Activated CD8-positive, alpha-beta memory T cell treated with anti-CD3 and anti-CD28 coated beads, Interleukin-2, amount 50 U/mL, for 1 hour (primary cell): ENCODE data around the gene P3H2.
"Not testable (repeated sequence)": the region's sequence is repeated elsewhere in the genome, so short reads cannot be mapped to it uniquely, and the experiment has no call there.

ENCODE experiments used
- DNase-seq: peaks from one replicate; pipeline ENCODE4 v3.0.0-alpha.2; 2020; ENCODE audit errors: extremely low read depth

Gene P3H2

DNA sequence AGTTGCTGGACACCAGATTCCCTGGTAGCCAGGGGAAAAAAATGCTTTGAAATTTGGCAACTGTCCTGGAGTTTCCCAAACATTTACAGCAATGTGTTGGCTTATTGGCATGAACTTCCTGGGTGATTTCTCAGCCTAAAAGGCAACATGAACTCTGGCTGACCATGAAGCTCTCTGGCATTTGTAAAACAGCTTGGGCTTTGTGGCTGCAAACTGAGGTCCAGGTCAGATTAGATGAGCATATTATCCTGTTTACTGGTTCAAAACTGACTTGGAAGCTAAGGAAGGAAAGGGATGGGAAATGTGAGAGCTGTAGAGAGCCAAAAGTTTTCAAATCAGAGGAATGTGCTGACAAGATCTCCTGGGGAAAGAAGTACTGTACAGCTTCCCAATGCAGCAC is 139.0 kb downstream of the P3H2 start:
- no peak for DNase-seq

DNA sequence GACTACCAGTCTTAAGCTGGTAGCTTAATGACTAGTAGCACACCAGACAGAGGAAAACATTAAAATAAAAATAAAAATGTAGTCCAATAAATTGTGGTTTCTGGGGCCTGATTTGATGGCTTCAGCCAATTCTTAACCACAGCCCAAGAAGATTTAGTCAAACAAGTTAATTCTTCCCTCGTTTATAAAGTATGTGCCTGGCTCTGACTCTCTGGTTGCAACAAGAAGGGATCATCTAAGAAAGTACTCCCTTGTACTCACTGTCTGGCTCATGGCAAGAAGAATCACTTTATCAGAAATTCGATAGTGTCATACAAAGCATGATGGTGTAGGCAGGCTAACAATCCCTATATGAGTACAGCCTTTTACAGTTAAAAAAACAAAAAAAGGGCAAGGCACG is 141.9 kb downstream of the P3H2 start:
- no peak for DNase-seq

DNA sequence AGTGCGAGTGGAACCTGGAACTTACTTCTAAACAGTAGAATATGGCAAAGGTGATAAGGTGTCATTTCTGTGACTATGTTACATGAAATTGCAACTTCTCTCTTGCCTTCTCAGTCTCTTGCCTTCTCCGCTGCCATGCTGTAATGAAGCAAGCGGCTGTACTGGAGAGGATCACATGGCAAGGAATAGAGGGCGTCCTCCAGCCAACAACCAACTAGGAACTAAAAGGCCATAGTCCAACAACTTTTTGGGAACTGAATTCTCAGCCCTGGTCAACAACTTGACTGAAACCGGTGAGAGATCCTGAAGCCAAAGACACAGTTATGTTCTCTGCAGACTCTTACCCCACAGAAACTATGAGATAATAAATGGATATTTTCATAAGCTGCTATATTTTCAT is 143.5 kb downstream of the P3H2 start:
- DNase-seq: no peak

DNA sequence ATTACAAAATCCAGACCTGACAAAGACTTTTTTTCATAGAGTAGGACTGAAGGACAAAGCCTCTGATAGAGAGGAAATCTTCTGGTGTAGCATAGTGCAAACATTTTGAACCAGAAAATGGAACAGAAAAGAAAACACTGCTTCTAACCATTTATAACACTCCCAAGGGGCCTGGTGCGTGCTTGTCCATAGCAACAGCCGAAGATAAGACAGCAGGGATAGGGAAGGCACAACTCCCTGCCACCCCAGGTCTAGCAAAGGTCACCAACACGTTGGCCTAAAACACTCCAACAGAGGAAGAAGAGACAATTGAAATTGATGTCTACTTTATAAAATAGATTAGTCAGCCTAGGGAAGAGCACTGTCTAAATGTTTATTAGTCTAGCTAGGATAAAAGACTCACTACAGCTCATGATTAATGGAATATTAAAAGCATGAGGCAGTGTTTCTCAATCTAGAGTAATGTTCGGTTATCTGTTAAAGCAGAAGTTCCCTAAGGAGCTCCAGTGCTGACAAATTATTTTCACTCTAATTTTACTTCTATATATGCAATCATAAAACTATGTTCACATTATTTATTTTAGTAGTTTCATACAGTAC is 145.2 kb downstream of the P3H2 start:
- no peak for DNase-seq

DNA sequence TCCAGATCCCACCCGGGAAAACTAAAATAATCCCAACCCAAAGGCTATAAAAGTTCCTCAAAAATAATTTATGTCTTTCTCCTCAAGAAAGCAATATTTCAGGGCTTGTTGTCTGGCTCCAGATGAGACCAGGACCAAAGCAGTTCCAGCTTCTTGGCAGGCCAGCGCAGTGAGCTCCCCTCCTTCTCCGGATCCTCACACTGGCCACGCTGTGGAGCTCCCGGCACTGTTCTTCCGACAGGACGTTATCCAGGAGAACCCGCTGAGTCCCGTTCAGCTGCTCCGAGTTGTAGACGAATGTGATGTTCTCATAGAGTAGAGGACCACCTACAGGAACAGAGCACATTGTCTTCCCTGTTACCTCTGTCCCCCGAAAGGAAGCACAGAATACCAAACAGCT is 146.3 kb downstream of the P3H2 start:
- DNase-seq: no peak

DNA sequence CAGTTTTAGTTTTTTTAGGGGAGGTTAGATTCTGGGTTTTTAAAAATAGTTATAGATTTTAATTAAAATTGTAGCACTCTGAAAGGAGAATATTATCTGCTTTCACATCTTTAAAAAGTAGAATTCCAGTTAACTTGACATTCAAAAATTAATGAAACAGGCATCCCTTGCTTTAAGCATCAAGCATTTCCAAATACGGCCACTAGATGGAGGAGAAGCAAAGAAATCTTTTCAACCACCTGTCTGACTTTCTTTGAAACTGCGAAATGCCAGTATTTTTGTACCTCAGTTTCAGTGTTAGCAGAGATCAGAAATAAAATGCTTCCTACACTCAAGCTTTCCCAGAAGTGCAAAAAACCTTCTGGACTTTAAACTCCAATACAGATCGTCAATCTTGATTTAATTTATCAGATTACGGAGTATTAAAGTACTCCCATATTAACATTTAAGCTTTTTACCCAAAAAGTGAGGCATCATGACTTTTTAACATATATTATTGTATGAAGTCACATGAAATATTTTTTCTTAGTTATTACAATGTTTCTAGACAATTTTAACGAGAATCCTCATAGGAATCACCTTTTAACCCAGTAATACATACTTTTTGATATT is 153.3 kb downstream of the P3H2 start:
- DNase-seq: no peak

DNA sequence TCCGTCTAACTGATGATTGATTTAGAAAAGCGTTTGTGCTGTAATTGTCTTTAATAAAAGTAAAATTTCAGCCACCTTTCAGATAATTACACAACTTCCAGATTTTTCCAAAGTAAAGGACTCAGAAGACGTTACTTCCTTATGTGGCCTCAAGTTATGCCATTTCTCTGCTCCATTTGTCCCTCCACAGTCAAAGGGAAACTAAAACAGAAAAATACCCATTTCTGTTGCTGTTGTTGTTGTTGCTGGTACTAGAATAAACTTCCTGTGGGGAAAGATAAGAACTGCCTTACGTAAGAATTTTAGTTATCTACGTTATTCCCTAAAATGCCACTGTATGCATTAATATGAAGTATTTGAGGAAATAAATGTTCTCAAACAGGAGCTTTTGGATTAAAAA is 153.9 kb downstream of the P3H2 start:
- no peak for DNase-seq

DNA sequence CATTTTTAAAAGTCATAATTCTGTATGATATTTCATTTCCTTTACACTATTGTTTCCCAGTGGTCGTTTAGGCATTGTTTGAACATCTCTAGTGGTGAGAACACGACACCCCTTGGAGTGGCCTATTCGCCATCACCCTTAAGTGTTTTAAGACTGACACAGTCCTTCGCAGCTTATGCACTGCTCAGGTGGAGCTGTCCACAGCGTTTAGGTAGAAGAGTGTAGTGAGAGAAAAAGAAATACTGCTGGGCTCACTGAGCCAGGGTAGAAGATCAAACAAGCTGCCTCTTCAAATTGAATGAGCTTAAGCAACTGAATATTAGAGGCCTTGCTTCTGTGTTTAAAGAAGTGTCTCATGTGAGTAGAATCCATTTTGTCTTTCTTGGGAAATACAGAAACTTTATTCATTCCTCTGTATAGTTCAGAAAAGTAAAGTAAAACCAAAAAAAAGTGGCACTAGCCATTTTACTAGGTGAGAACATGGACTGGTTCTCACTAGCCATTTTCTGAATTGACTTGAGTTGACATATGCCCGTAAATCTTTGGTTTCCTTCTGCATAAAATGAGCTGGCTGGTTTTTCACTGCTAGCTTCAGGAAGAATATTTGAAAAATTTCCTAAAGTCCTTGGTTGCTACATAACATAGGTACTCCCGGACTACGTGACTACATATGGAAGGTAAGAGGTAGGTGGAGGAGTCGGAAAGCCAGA is 155.9 kb downstream of the P3H2 start:
- no peak for DNase-seq

DNA sequence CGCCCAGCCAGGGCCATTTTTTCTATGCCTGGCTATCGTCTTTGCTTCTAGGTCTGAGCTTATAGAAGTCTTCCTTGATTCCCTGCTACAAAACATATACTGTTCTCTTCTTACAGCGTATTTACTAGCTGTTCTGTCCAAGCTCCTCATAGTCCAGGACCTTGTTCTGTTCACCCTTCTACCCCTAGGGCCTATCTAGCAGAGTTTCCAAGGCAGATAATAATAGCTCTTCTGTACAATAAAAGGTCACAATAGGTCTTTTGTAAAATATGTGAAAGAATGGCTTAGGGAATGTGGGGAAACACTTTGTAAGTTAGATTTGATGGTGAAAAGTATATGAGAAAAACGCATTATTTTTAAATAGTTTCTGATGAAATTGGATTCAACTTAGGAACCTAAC is 158.2 kb downstream of the P3H2 start:
- DNase-seq: no peak

DNA sequence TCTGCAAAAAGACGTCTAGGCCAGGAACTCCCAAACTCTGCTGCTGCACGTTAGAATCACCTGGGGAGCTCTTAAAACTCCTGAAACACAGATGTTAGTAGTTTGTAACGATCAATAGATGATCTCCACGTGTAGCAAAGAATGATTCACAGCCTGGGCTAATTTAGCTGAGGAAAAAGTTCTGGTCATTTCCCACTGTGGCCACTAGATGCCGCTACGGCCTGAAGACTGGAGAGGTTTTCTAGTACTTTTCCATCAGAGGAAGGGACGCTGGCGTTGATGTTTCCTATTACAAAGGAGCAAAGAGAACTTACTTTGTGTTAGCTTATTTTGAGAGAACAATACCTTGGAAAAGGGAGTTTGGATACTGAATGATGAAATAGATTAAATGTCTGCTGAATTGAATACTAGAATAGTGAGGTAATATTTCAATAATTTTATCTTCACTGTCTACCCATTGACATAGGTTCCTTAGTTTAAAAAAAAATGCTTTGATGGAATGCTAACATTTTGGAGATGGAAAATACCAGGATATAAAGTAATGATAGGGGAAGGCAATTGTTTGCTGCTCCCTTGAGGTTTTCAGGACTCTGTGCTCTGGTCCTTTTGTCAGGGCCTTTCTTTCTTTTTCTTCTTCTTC is 159.1 kb downstream of the P3H2 start:
- no peak for DNase-seq

DNA sequence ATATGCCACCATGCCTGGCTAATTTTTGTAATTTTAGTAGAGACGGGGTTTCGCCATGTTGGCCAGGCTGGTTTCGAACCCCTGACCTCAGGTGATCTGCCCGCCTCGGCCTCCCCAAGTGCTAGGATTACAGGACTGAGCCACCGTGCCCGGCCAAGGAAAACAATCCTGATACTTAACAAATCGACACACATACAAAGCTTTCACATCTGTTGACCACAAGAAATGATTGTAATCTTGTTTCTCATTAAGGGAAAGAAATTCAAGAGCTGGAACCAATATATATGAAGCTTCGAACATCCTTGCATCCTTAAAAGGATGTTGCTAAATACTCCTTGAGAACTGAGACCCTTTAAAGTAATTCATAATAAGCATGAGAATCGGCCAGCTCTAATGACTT is 159.6 kb downstream of the P3H2 start:
- DNase-seq: not testable (repeated sequence)

DNA sequence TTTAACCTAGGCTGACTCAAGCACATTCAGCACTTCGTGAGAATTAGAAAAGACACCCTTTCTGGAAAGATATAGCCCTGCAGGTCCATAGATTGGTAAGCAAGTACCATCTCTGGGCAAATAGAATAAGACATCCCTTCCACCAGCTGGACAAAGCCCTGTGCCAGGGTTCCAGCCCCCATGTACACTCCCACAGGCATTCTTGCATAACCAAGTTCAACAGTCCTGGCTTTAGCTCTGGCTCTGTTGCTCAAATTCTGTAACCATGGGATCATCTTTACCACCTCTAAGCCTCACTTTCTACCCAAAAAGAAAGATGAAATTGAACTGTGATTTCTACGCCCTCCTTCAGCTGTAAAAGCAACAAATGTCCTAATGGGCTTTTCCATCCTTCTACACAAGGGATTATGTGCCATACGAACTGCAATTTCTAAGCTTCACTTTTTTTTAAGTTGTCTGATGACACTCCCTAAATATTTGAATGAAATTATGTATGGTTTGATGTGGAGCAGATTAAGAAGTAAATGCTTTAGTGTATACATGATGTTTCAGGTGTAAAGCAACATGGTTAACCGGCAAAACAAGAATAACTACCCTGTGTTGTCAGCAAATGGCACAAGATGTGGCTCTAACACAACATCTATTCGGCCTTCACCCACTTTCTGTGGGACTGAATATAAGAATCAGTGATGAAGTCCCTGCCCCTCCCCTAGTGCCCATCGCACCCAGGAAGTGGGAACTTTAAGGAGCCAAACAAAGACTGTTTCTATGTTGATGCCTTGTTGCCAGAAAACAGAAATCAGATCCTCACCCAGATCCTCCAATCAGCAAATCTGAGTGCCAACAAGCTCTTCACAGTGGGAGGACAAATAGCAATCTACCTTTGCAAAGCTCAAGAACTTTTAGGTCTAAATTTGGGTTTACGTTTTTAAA is 165.7 kb downstream of the P3H2 start:
- DNase-seq: no peak

DNA sequence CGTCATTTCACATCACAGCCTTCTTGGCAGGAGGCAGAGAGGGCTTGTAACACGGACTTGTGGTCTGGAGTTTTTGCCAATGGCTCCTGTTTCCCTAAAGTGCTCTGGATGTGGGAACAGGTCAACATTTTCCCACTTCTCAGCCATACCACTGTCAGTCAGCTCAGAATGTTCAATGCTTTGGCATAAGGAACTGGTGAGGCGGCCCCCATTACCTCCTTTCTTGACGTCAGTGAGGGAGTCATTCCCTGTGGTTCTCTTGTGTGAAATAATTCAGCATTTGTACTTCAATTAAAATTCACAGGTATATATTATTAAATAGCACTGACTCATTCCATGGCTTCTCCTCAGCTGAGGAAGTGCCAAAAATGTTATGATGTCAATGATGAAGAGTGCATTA is 167.1 kb downstream of the P3H2 start:
- no peak for DNase-seq

DNA sequence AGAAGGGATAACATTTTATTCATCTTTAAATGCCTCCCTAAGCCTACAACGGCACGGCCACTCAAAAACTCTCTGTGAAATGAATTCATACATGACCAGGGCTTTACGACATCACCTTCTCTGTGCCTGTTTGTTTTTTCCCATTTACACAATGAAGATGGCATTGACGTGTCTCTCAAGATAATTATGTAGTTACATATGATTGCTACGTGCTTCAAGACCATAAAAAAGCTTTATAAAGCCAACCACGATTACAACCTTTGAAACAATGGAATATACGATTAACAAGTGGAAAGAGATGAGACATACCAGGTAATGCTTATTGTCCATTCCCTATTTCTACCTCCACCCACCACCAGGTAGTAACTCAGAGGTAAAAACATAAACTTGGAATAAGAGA is 168.4 kb downstream of the P3H2 start:
- no peak for DNase-seq

DNA sequence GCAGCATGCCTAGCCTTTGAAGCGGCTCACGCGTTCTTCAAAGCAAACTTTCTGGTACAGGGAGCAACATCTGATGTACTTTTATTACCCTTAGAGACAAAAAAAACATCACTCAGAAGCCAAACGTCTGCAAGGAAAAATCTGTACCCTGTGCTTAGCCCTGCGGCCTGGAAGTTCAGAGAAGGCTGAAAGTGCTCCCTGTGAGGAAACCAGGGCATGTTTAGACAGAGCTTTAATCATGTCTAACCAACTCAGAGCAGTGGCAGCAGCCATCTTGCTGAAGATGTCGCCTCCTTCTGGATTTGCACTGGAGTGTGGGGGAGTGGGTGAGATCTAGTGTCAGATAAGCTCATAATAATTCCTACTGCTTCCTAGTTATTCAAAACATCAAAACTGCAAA is 170.4 kb downstream of the P3H2 start:
- no peak for DNase-seq

DNA sequence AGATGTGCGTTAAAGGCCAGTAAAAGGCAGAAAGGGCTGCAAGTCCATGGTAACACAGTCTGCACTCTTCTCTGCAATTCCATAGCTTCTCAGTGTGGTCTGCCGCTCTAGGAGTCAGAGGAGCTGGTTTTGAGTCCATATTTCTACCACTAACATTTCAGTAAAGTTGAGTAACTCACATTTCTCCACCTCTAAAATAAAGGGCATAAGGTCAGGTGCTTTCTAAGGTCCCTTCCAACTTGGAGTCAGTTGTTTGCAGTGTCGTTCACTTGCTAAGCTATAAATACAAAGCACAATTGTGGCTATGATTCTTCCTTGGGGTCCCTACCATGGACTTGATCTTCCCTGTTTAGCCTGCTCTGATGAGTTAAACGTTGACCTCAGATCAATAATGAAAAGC is 171.1 kb downstream of the P3H2 start:
- no peak for DNase-seq

DNA sequence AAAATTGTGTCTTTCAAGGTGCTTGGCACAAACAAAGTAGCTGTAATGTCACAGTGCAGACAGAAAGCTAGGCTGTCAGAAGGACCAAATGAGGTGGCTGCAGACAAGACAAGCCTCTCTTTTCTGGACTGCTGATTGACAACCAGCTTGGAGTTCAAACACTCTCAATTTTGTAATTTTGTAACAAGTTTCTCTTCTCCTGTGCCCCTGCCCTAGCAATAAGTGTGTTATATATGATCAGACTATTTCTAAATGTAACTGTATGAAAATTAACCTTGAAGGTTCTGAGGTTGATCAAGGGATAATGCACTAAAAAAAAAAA is 172.0 kb downstream of the P3H2 start:
- no peak for DNase-seq

DNA sequence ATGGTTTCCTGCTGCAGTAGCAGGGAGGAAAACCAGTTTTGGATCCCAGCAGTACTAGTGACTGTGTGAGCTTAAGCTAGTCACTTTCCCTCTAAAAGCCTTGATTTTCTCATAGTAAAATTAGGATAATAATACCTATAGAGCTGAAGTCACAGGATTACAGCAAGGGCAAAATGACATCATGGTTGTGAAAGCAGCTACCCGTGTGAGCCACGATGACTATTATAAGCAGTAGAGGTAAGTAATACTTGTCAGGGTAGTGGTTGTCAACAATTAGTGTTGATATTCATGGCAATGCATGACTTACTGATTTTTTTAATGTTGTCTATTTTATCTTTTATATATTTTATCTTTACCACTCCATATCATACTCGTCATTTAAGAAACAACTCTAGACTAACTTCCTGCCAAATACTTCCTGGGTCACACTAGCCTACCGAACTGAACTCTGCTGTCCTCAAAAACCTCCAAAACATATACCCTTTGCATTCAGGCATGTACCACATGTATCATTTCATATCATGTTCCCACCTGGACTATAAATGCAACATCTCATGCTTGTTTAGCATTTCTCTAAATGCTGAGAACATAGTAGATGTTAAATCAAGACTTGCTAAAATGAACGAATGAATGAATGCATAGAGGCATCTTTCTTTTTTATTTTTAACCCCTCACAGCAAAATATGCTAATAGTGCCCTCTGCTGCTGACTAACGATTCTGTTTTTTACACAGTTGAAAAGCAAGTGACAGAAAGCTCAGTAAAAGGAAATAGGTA is 172.6 kb downstream of the P3H2 start:
- DNase-seq: no peak

DNA sequence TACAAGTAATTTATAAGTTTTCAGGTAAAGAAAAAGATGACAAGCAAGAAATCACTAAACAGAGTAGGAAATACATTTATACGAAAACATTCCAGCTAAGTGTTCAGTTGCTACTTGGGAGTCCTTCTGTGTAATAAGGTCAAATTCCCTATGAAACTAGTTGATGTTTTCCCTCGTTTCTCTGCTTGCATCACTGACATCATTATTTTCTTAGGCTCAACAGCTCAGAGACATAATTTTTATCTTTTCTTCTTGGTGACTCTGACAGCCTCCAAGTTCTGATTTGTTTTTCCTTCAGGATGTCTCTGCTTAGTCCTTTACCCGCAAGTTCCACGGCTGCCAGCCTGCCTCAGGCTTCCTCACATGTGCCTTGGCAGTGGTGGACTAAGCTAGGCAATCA is 173.6 kb downstream of the P3H2 start:
- no peak for DNase-seq

DNA sequence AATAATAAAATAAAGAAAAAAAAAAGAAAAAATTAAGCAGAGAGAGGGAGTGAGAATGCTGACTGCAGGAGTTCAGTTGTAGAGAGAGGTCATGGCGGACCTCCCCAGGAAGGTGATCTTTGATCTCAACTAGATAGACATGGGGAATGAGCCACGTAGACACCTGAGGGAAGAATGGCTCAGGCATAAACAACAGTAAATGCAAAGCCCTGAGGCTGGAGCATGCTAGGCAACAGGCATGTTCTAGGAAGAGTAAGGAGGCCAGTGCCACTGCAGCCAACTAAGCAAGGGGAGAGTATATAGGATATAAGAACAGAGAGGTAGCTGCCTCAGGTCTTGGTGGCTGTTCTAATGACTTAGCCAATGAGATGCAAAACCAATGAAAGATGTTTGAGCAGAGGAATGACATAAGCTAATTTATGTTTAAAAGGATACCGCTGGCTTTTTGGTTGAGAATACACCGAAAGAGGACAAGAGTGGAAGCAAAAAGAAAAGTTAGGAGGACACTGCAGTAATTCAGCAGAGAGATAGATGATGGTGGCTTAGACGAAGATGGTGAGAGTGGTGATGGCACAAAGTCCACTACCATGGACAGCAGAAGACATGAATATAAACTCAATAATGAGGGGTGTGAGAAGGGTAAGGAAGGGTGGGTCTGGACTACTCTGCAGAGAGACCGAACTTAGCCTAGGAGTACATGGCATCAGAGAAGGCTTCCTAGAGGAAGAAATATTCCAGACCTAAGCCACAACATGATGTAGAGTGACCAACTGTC is 174.6 kb downstream of the P3H2 start:
- DNase-seq: no peak
